PC-3 (cell line): Measurements from ENCODE around the gene BCAS3.

Source experiments
- EZH2 ChIP-seq: fragments of 300-600 bp; sonication (generic); IDR thresholded peaks from one replicate; pipeline ENCODE4 v1.6.1; 2017; ENCODE audit warnings: antibody characterized with exemption, mild to moderate bottlenecking, low read length; ENCODE audit not compliant: unreplicated experiment
- EZH2phosphoT487 ChIP-seq: fragments of 300-600 bp; sonication (generic); IDR thresholded peaks from 2 replicates; pipeline ENCODE4 v1.6.1; 2018; ENCODE audit warnings: mild to moderate bottlenecking, antibody characterized with exemption, low read length, borderline replicate concordance
- TF ChIP-seq, protein P1 (sequence below): fragments of 300-600 bp; sonication (generic); conservative IDR thresholded peaks from 2 replicates; pipeline ENCODE4 v1.5.1; 2017; ENCODE audit warnings: antibody characterized with exemption, low read depth, mild to moderate bottlenecking, low read length

DNA sequence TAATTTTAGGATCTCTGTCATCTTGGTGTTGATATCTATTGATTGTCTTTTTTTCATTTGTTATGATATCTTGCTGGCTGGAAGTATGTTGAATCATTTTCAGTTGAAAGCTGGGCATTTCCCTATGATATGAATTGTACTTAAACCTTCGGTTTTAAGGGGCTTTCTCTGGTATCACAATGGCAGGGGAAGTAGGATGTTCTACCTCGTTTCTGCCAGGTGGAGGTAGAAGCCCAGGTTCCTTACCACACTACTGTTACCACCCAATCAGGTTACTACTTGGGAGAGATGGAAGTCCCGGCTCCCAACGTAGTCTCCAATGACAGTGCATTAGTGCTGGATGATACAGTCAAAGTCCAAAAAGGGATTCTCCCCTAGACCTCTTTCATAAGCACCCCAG lies 440.3 kb downstream of the BCAS3 start:
- TF ChIP-seq, protein P1, sequence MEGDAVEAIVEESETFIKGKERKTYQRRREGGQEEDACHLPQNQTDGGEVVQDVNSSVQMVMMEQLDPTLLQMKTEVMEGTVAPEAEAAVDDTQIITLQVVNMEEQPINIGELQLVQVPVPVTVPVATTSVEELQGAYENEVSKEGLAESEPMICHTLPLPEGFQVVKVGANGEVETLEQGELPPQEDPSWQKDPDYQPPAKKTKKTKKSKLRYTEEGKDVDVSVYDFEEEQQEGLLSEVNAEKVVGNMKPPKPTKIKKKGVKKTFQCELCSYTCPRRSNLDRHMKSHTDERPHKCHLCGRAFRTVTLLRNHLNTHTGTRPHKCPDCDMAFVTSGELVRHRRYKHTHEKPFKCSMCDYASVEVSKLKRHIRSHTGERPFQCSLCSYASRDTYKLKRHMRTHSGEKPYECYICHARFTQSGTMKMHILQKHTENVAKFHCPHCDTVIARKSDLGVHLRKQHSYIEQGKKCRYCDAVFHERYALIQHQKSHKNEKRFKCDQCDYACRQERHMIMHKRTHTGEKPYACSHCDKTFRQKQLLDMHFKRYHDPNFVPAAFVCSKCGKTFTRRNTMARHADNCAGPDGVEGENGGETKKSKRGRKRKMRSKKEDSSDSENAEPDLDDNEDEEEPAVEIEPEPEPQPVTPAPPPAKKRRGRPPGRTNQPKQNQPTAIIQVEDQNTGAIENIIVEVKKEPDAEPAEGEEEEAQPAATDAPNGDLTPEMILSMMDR, result no peak
- TF ChIP-seq EZH2phosphoT487, result no peak
- no peak for TF ChIP-seq EZH2
